ENCODE data around the gene GZMM. TPM values are rescaled to one million over a fixed set of nuclear protein-coding genes. Genes with fewer than 3 reads are reported as not detected.
A peak's percentile ranks its signal among the peaks of the same experiment; 100 is the strongest.

Gene GZMM
- polyA plus RNA-seq, 1 donor: 2.0 TPM

DNA sequence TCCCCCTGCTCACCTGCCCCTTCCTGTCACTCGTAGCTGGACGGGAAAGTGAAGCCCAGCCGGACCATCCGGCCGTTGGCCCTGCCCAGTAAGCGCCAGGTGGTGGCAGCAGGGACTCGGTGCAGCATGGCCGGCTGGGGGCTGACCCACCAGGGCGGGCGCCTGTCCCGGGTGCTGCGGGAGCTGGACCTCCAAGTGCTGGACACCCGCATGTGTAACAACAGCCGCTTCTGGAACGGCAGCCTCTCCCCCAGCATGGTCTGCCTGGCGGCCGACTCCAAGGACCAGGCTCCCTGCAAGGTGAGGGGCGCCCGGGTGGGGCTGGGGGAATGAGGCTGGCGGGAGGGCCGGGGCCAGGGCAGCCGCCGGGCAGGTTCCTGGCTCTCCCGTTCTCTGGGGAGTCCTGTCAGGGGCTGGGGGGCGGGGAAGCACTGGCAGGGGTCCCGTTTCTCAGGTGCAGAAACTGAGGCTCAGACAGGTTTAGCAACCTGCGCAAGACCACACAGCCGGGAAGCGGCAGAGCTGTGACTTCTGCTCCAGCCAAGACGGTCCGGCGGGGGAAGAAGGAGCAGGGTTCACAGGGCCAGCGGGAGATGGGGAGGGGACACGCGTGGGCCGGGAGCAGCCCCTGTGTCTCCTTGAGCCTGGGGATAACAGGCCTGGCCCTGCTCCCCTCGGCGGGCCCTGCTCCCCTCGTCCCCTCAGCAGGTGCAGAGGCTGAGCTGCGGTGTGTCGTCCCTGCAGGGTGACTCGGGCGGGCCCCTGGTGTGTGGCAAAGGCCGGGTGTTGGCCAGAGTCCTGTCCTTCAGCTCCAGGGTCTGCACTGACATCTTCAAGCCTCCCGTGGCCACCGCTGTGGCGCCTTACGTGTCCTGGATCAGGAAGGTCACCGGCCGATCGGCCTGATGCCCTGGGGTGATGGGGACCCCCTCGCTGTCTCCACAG is 5.3 kb downstream of the GZMM start:
- Histone ChIP-seq H3K4me1 (ENCODE audit: control insufficient read depth, insufficient read depth, low read length) (no peaks in the 10 kb centered on the region), H3K9me3 (ENCODE audit: control insufficient read depth, low read depth, low read length) (peaks cover 17% of the 10 kb centered on the region), H3K27ac (ENCODE audit: low read length) (no peak overlapping the region), H3K36me3 (ENCODE audit: control insufficient read depth, insufficient read depth, low read length) (no peaks in the 10 kb centered on the region), H3K27me3 (ENCODE audit: control insufficient read depth, insufficient read depth, low read length) (peaks cover 3% of the 10 kb centered on the region), H3K4me3 (ENCODE audit: low read length) (no peak overlapping the region)
- DNase-seq: no peak
- no CpG with 5 or more reads among the region's 52 CpGs for WGBS (ENCODE audit: insufficient coverage, low lambda C conversion rate)

DNA sequence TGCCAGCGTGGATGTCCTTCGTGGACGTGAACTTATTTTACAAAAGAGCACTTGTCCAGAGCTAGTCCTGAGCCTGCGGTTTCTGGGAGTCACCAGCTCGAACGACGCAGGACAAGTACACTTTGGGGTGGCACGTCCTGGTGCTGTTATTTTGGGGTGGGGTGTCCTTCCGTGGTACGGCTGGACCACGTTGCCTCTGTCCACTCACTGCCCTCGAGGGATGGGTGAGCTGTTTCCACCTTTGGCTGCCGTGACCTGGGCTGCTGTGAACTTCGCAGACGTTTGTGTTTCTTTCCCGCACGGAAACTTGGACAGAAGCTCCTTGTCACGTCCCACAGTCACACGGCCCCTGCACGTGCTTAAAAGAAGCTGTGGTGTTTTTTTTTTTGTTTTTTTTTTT is 11.0 kb downstream of the GZMM start:
- 75% methylated on average over 5 of the region's 20 CpGs for WGBS (ENCODE audit: insufficient coverage, low lambda C conversion rate)
- Histone ChIP-seq H3K4me1 (ENCODE audit: control insufficient read depth, insufficient read depth, low read length) (peaks cover 2% of the 10 kb centered on the region), H3K36me3 (ENCODE audit: control insufficient read depth, insufficient read depth, low read length) (no peaks in the 10 kb centered on the region), H3K4me3 (ENCODE audit: low read length) (no peak overlapping the region), H3K9me3 (ENCODE audit: control insufficient read depth, low read depth, low read length) (peaks cover 8% of the 10 kb centered on the region), H3K27me3 (ENCODE audit: control insufficient read depth, insufficient read depth, low read length) (peaks cover 3% of the 10 kb centered on the region), H3K27ac (ENCODE audit: low read length) (no peak overlapping the region)
- no peak for DNase-seq

DNA sequence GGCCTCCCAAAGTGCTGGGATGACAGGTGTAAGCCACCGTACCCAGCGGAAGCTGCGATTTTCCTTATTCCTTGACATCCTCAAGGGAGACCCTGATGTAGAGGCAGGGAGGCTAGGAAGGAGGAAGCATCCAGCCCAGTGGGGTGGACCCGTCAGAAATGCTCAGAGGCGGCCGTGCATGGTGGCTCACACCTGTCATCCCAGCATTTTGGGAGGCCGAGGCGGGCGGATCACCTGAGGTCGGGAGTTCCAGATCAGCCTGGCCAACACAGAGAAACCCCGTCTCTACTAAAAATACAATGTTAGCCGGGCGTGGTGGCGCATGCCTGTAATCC is 11.6 kb downstream of the GZMM start:
- Histone ChIP-seq H3K4me1 (ENCODE audit: control insufficient read depth, insufficient read depth, low read length) (peaks cover 2% of the 10 kb centered on the region), H3K9me3 (ENCODE audit: control insufficient read depth, low read depth, low read length) (peaks cover 4% of the 10 kb centered on the region), H3K27me3 (ENCODE audit: control insufficient read depth, insufficient read depth, low read length) (peaks cover 3% of the 10 kb centered on the region), H3K4me3 (ENCODE audit: low read length) (no peak overlapping the region), H3K27ac (ENCODE audit: low read length) (no peak overlapping the region), H3K36me3 (ENCODE audit: control insufficient read depth, insufficient read depth, low read length) (no peaks in the 10 kb centered on the region)
- no CpG with 5 or more reads among the region's 14 CpGs for WGBS (ENCODE audit: insufficient coverage, low lambda C conversion rate)
- DNase-seq: no peak

DNA sequence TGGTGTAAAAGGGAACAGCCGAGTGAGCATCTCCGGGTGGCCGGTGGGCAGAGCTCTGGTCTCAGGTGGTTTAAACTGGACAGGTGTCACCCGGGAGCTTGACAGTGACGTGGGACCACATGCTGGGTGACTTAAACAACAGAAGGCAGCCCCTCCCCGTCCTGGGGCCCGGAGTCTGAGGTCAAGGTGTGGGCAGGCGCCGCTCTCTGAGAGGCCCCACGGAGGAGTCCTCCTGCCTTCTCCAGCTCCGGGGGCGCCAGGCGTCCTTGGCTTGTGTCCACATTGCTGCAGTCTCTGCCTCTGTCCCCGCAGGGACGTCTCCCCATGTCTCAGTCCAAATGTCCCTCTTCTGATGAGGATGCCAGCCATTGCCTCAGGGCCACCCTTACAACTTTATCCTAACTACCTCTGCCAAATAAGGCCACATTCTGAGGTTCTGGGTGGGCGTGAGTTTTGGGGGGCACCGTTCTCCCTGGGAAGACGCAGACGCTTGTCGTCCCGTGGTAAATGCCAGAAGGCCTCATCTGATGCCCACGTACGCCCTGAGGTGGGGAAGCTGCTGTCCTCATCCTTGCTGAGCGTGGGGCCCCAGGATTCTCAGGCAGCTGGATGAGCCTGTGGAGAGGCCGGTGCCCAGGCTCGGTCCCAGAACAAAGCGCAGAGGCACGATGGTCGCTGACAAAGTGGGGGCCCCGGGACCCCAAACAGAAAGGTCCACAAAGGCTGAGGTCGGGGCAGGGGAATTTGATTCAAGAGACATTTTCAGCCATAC is 12.9 kb downstream of the GZMM start:
- H3K27ac ChIP-seq (ENCODE audit: low read length): no peak overlapping the region
- H3K36me3 ChIP-seq (ENCODE audit: control insufficient read depth, insufficient read depth, low read length): no peaks in the 10 kb centered on the region
- peaks cover 2% of the 10 kb centered on the region for H3K4me1 ChIP-seq (ENCODE audit: control insufficient read depth, insufficient read depth, low read length)
- no peak for DNase-seq
- no peak overlapping the region for H3K4me3 ChIP-seq (ENCODE audit: low read length)
- peaks cover 7% of the 10 kb centered on the region for H3K9me3 ChIP-seq (ENCODE audit: control insufficient read depth, low read depth, low read length)
- H3K27me3 ChIP-seq (ENCODE audit: control insufficient read depth, insufficient read depth, low read length): no peaks in the 10 kb centered on the region
- whole genome bisulfite sequencing (ENCODE audit: insufficient coverage, low lambda C conversion rate): no CpG with 5 or more reads among the region's 31 CpGs

DNA sequence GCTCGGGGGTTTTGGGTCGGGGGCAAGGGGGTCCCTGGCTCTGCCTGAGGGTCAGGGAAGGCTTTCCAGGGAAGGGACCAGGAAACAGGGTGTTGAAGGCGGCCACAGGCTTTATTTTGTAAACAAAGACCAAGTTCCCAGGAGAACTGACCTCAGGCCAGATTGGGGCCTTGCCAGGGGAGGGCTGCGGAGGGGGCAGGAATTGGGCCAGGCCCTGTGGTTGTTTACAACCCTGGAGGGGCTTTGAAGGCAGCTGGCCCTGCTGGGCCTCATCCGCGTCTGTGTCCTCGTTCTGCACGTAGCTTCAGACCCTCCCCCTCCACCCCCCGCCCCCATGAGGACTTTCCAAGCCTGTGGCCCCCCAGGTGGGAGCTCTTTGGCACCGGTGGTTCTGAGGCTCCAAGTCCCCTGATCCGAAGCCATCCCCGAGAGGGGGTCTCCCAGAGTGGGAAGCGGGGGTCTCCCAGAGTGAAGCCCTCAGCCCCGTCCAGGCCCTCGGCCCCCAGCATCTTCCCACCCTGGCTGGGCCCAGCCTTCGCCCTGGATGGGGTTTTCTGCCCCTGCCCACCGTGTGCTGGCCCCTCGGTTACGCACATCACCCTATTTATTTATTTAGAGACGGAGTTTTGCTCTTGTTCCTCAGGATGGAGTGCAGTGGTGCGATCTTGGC is 15.1 kb downstream of the GZMM start:
- Histone ChIP-seq H3K27me3 (ENCODE audit: control insufficient read depth, insufficient read depth, low read length) (no peaks in the 10 kb centered on the region), H3K36me3 (ENCODE audit: control insufficient read depth, insufficient read depth, low read length) (no peaks in the 10 kb centered on the region), H3K9me3 (ENCODE audit: control insufficient read depth, low read depth, low read length) (peaks cover 2% of the 10 kb centered on the region), H3K27ac (ENCODE audit: low read length) (peak overlapping the region; percentile 33), H3K4me1 (ENCODE audit: control insufficient read depth, insufficient read depth, low read length) (peaks cover 2% of the 10 kb centered on the region), H3K4me3 (ENCODE audit: low read length) (no peak overlapping the region)
- WGBS (ENCODE audit: insufficient coverage, low lambda C conversion rate): 76% methylated on average over 3 of the region's 21 CpGs
- peak in 1 of 2 donors; percentile 20 for DNase-seq

DNA sequence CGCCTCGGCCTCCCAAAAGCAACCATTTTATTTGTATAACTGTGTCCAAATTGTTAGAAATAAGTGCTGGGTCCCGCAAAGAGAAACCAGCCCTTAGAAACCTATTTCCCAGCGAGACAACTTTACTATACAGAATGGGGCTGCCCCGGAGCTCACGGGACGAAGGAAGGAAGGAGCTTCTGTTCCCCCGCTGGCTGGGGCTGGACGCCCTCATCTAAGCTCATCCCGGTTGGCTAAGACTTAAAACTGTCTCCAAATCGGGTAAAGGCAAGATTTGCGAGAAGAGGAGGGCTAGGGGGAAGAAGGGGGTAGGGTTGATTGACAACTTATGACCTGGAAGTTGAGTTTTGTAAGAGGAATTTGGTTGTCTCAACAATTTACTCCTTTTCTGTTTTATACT is 16.3 kb downstream of the GZMM start:
- no CpG with 5 or more reads among the region's 12 CpGs for WGBS (ENCODE audit: insufficient coverage, low lambda C conversion rate)
- Histone ChIP-seq H3K4me1 (ENCODE audit: control insufficient read depth, insufficient read depth, low read length) (peaks cover 2% of the 10 kb centered on the region), H3K36me3 (ENCODE audit: control insufficient read depth, insufficient read depth, low read length) (no peaks in the 10 kb centered on the region), H3K9me3 (ENCODE audit: control insufficient read depth, low read depth, low read length) (peaks cover 2% of the 10 kb centered on the region), H3K4me3 (ENCODE audit: low read length) (no peak overlapping the region), H3K27ac (ENCODE audit: low read length) (no peak overlapping the region), H3K27me3 (ENCODE audit: control insufficient read depth, insufficient read depth, low read length) (no peaks in the 10 kb centered on the region)
- no peak for DNase-seq

DNA sequence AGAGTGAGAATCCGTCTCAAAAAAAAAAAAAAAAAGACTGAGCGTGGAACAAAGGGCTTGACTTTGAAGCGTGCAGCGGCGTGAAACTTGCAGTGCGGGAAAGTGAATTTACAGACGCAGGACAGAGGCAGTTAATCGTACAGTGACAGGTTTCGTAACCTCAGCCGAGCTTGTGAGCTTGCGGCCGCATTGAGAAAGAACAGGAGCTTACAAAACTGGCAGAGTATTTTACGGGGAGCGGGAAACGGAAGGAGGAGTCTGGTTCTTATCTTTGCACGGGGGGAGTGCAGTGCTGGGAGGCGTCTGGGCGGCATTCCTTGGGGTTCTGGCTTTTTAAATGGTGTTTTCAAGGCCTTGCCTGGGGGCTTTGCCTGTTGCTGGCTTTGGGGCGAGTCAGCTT is 22.6 kb downstream of the GZMM start:
- no peaks in the 10 kb centered on the region for H3K4me1 ChIP-seq (ENCODE audit: control insufficient read depth, insufficient read depth, low read length)
- DNase-seq: peak in 1 of 2 donors; percentile 37
- peak overlapping the region; percentile 60 for H3K27ac ChIP-seq (ENCODE audit: low read length)
- H3K9me3 ChIP-seq (ENCODE audit: control insufficient read depth, low read depth, low read length): no peaks in the 10 kb centered on the region
- no peak overlapping the region for H3K4me3 ChIP-seq (ENCODE audit: low read length)
- no peaks in the 10 kb centered on the region for H3K27me3 ChIP-seq (ENCODE audit: control insufficient read depth, insufficient read depth, low read length)
- no peaks in the 10 kb centered on the region for H3K36me3 ChIP-seq (ENCODE audit: control insufficient read depth, insufficient read depth, low read length)
- WGBS (ENCODE audit: insufficient coverage, low lambda C conversion rate): no CpG with 5 or more reads among the region's 19 CpGs

DNA sequence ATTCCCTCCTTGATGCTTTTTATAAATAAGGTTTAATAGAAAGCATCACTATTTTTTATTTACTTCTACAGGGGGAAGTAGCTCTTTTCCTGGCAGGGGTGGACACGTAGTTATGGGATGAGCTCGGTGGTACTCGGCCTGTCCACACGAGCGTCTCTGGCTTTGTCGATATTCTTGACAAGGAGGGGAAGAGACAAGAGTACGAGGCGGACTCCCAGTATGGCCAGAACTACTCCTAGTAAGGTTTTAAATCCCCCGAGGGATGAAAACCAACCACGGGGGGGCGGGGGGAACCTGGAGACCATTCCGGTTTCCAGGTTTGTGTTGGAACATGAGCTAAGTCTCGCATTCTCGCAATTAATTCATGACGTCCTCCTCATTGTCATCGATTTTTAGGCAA is 23.0 kb downstream of the GZMM start:
- no peak overlapping the region for H3K4me3 ChIP-seq (ENCODE audit: low read length)
- no peaks in the 10 kb centered on the region for H3K4me1 ChIP-seq (ENCODE audit: control insufficient read depth, insufficient read depth, low read length)
- H3K36me3 ChIP-seq (ENCODE audit: control insufficient read depth, insufficient read depth, low read length): no peaks in the 10 kb centered on the region
- H3K27ac ChIP-seq (ENCODE audit: low read length): peak overlapping the region; percentile 60
- 92% methylated on average over 2 of the region's 16 CpGs for WGBS (ENCODE audit: insufficient coverage, low lambda C conversion rate)
- no peaks in the 10 kb centered on the region for H3K9me3 ChIP-seq (ENCODE audit: control insufficient read depth, low read depth, low read length)
- DNase-seq: no peak
- no peaks in the 10 kb centered on the region for H3K27me3 ChIP-seq (ENCODE audit: control insufficient read depth, insufficient read depth, low read length)

DNA sequence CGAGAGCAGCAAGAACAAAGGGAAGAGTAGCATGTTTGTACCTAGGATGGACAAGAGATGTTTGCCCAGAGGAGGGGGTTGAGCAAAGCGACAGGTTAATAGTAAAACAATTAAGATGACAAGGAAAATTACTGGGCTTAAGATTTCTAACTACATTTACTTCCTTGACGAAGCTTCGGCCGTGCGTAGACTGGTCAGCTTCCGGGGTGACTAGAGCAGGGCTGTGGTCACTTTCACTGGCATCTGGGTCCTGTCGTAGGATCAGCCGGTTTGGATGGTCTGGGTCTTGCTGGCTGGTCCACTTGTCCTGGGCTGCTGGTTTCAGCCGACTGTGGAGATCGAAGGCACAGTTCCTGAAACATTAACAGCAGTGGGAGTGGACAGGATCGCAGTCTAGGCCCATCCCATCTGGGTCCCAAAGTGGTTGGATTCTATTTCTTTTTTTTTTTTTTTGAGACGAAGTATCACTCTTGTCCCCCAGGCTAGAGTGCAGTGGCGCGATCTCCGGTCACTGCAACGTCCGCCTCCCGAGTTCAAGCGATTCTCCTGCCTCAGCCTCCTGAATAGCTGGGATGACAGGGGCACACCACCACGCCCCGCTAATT is 23.5 kb downstream of the GZMM start:
- no peak overlapping the region for H3K4me3 ChIP-seq (ENCODE audit: low read length)
- no peaks in the 10 kb centered on the region for H3K36me3 ChIP-seq (ENCODE audit: control insufficient read depth, insufficient read depth, low read length)
- no peaks in the 10 kb centered on the region for H3K4me1 ChIP-seq (ENCODE audit: control insufficient read depth, insufficient read depth, low read length)
- WGBS (ENCODE audit: insufficient coverage, low lambda C conversion rate): no CpG with 5 or more reads among the region's 22 CpGs
- no peaks in the 10 kb centered on the region for H3K9me3 ChIP-seq (ENCODE audit: control insufficient read depth, low read depth, low read length)
- DNase-seq: no peak
- no peaks in the 10 kb centered on the region for H3K27me3 ChIP-seq (ENCODE audit: control insufficient read depth, insufficient read depth, low read length)
- H3K27ac ChIP-seq (ENCODE audit: low read length): peak overlapping the region; percentile 60

DNA sequence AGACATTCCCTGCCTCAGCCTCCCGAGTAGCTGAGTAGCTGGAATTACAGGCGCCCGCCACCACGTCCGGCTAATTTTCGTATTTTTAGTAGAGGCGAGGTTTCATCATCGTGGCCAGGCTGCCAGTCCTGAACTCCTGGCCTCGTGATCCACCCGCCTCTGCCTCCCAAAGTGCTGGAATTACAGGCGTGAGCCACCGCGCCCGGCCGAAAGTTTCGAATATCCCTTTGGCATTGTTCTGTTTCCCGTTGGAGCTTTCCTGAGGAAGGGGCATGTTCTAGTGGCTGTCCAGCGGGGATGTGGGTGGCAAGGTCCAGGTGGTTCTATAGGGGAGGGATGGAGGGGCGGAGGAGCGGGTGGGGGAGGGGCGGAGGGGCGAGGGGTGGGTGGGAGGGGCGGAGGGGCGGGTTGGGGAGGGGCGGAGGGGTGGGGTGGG is 26.4 kb downstream of the GZMM start:
- no peaks in the 10 kb centered on the region for H3K9me3 ChIP-seq (ENCODE audit: control insufficient read depth, low read depth, low read length)
- peaks cover 9% of the 10 kb centered on the region for H3K4me1 ChIP-seq (ENCODE audit: control insufficient read depth, insufficient read depth, low read length)
- WGBS (ENCODE audit: insufficient coverage, low lambda C conversion rate): no CpG with 5 or more reads among the region's 25 CpGs
- no peak overlapping the region for H3K27ac ChIP-seq (ENCODE audit: low read length)
- no peak for DNase-seq
- H3K4me3 ChIP-seq (ENCODE audit: low read length): no peak overlapping the region
- H3K36me3 ChIP-seq (ENCODE audit: control insufficient read depth, insufficient read depth, low read length): no peaks in the 10 kb centered on the region
- no peaks in the 10 kb centered on the region for H3K27me3 ChIP-seq (ENCODE audit: control insufficient read depth, insufficient read depth, low read length)
